HS-27A (cell line): Measurements from ENCODE around the gene ZNF578.
A peak's percentile ranks its signal among the peaks of the same experiment; 100 is the strongest.
"Not testable (repeated sequence)": the region's sequence is repeated elsewhere in the genome, so short reads cannot be mapped to it uniquely, and the experiment has no call there.

Source experiments
- DNase-seq: peaks from one replicate; pipeline ENCODE4 v3.0.0-alpha.2; 2012; ENCODE audit warnings: low read depth, missing footprints

Gene ZNF578

GRCh38 chr19:52516191-52516590 lies 62.8 kb downstream of the ZNF578 start:
- no peak for DNase-seq

- no peak for DNase-seq
These were observed 65.3 kb downstream of the ZNF578 start for GRCh38 chr19:52518646-52519045.

DNA sequence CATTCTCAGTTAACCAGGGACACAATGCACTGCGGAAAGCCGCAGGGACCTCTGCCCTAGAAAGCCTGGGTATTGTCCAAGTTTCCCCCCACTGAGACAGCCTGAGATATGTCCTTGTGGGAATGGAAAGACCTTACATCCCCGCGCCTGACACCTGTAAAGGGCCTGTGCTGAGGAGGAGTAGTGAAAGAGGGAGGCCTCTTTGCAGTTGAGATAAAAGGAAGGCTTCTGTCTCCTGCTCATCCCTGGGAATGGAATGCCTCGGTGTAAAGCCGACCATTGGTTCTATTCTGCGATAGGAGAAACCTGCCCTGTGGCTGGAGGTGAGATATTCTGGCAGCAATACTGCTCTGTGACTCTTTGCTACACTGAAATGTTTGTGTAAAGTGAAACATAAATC lies 65.8 kb downstream of the ZNF578 start:
- not testable (repeated sequence) for DNase-seq

DNA sequence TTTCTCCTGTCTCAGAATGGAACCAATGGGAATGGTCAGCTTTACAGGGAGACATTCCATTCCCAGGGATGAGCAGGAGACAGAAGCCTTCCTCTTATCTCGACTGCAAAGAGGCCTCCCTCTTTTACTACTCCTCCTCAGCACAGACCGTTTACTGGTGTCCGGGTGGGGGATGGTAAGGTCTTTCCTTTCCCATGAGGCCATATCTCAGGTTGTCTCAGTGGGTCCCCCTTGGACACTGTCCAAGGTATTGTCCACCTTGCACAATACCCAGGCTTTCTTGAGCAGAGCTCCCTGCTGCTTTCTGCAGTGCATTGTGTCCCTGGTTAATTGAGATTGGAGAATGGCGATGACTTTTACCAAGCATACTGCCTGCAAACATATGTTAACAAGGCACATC lies 66.7 kb downstream of the ZNF578 start:
- no peak for DNase-seq

GRCh38 chr19:52522551-52522950 lies 69.2 kb downstream of the ZNF578 start:
- no peak for DNase-seq

- no peak for DNase-seq
These were observed 70.7 kb downstream of the ZNF578 start for GRCh38 chr19:52524086-52524485.

- DNase-seq, result peak; percentile 55
These were observed 74.0 kb downstream of the ZNF578 start, which contains the start of gene ZNF808 for GRCh38 chr19:52527134-52527955. TSS of gene ZNF808 (plus strand) at chr19:52527668. CDS start at chr19:52543285, 15,617 bp downstream.

GRCh38 chr19:52527956-52528351 lies 74.6 kb downstream of the ZNF578 start:
- no peak for DNase-seq

DNA sequence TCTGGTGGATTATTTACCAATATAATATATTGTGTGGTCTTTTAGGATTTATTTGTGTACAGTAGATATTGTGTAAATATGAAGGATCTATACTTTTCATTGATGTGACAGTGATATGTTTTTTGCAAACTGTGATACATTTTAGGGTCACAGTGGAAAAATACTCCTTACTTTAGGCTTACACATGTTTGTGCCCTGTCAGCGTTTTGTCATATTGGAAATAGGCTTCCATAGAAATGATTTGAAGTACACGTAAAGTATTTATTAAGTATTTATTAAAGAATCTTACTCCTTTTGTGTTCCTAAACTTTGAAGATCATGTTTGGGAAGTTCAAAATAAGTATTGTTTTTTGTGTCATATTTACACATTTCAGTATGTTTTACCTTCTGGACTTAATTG lies 79.1 kb downstream of the ZNF578 start:
- no peak for DNase-seq

DNA sequence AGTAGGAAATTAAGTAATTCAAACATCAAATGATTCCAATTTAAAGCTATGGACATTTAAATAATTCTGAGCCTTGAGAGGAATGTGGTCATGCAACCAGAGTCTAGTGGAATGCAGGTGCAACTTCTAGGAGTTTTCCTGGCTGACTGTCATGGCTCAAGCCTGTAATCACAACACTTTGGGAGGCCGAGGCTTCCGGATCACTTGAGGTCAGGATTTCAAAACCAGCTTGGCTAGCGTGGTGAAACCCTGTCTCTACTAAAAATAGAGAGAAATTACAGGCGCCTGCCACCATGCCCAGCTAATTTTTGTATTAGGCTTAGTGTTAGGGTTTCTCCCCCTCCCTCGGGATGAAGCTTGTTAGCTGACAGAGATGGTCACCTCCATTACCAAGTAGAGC lies 80.5 kb downstream of the ZNF578 start:
- no peak for DNase-seq

- DNase-seq, result not testable (repeated sequence)
These were observed 82.0 kb downstream of the ZNF578 start for GRCh38 chr19:52535385-52535770.

- no peak for DNase-seq
These were observed 82.6 kb downstream of the ZNF578 start for GRCh38 chr19:52535771-52536447.

GRCh38 chr19:52536448-52536800 lies 83.1 kb downstream of the ZNF578 start:
- DNase-seq, result no peak

DNA sequence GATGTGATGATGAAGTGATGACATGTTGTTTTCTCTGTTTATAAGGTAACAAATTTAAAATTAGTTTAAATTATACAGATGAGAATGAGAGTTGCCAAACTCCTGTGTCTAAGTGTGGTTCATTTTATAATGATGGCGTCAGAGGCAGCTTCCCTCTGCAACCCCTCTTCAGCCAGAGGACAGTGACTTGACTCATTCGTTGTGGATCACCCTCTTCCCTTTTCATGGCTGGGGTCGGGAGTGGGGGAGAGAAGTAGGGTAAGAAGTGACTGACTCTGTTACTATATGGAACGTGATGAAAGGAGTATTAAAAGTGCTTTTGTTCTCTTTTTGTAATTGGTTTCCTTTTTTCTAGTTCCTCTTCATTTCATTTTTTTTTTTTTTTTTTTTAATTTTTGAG lies 85.5 kb downstream of the ZNF578 start:
- not testable (repeated sequence) for DNase-seq

GRCh38 chr19:52541176-52541575 lies 87.8 kb downstream of the ZNF578 start:
- DNase-seq, result not testable (repeated sequence)

DNA sequence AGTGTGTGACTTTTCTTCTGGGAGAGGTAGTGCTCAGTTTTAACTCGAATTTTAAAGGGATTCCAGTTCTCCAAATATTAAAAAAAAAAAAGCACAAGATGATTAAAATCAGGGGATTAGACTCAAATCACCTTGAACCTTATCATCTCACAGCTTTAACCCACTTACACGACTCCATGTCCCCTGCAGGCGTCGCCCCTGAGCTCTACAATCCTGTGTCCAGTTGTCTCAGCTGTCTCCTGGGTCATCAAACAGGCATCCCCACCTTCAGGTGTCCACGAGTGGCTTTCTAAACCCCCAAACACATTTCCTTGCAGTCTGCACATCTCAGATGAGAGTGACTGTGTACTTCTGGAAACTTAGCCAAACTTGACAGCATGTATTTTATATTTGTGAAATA lies 88.3 kb downstream of the ZNF578 start:
- no peak for DNase-seq

DNA sequence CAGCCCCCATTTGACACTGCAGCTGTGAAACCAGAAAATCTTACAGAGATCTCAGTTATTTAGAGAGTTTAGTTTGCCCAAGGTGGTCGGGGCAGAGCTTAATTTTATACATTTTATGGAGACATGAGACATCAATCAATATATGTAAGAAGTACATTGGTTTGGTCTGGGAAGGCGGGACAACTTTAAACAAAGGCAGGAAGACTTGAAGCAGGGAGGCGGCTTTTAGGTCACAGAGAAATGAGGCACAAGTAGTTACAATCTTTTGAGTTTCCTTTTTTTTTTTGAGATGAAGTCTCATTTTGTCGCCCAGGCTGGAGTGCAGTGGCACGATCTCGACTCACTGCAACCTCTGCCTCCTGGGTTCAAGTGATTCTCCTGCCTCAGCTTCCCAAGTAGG lies 89.2 kb downstream of the ZNF578 start:
- DNase-seq, result not testable (repeated sequence)

DNA sequence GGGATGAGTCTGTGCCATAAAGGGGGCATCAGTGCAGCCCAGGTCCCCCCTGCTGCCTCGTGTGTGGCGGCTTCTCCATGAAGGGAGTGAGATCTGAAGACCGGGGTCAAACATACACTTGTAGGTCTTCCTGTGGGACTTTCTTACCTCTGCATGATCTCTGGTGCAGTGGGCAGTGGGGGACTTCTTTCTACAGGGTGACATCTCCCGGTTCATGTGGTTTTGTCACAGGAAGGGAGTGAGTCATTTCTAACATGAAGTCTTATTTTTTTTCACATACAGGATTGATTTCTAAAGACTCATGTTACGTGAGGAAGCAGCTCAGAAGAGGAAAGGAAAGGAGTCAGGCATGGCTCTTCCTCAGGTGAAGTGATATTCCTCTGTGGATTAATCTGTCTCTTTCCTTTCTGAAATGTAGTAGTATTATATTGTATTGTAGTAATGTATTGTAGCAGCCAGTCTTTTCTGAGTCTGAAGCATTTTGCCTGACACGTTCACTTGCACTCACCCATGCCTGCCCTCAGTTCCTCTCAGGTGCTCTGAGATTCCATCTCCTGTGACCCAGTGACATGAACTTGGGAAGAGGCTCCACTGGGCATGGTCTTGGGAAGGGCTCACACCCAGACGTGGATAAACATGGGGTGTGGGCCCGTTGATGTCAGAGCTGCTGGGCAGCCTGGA lies 89.8 kb downstream of the ZNF578 start:
- DNase-seq, result no peak

GRCh38 chr19:52554216-52554971 lies 101.0 kb downstream of the ZNF578 start:
- no peak for DNase-seq

- DNase-seq, result no peak
These were observed 104.1 kb downstream of the ZNF578 start for GRCh38 chr19:52557231-52557995.

DNA sequence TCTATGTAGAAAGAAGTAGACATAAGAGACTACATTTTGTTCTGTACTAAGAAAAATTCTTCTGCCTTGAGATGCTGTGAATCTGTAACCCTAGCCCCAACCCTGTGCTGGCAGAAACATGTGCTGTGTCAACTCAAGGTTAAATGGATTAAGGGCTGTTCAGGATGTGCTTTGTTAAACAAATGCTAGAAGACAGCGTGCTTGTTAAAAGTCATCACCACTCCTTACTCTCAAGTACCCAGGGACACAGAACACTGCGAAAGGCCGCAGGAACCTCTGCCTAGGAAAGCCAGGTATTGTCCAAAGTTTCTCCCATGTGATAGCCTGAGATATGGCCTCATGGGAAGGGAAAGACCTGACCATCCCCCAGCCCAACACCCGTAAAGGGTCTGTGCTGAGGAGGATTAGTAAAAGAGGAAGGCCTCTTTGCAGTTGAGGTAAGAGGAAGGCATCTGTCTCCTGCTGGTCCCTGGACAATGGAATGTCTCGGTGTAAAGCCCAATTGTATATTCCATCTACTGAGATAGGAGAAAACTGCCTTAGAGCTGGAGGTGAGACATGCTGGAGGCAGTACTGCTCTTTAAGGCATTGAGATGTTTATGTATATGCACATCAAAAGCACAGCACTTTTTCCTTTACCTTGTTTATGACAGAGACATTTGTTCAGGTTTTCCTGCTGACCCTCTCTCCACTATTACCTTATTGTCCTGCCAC lies 105.5 kb downstream of the ZNF578 start:
- DNase-seq, result not testable (repeated sequence)
